Kidney (tissue), 14 donors: ENCODE data around the gene TNPO1. TPM values are rescaled to one million over a fixed set of nuclear protein-coding genes. Genes with fewer than 3 reads are reported as not detected.

Experiments
- DNase-seq, 5 donors: peaks; one replicate each; pipeline ENCODE4 v3.0.0-alpha.2; 2013 to 2020
- FAIRE-seq: peaks from 2 replicates; lab custom pipeline; 2012; peaks lifted over from hg19 to GRCh38; lab: Jason Lieb, UNC
- H3K27ac ChIP-seq, 2 donors: one replicate each; pipeline ENCODE4 v1.7.0; 2013; ENCODE audit warnings: low read depth in 2 of 2, low read length in 2 of 2, inconsistent platforms in 1 of 2
- H3K27me3 ChIP-seq: one replicate; pipeline ENCODE4 v1.7.1; 2013; ENCODE audit warnings: low read length, inconsistent platforms; ENCODE audit not compliant: control insufficient read depth, insufficient read depth
- H3K36me3 ChIP-seq, 3 donors: one replicate each; pipeline versions ENCODE4 v1.7.0 to v1.7.1; 2013; ENCODE audit warnings: low read length in 3 of 3, control low read depth in 1 of 3, inconsistent platforms in 1 of 3; ENCODE audit not compliant: insufficient read depth in 3 of 3, control insufficient read depth in 2 of 3
- H3K4me1 ChIP-seq, 3 donors: one replicate each; pipeline versions ENCODE4 v1.7.0 to v1.7.1; 2013; ENCODE audit warnings: low read length in 3 of 3, inconsistent platforms in 1 of 3, low read depth in 1 of 3; ENCODE audit not compliant: control insufficient read depth in 2 of 3, insufficient read depth in 2 of 3
- H3K4me3 ChIP-seq, 3 donors: one replicate each; pipeline versions ENCODE4 v1.7.0 to v1.8.1; 2013; ENCODE audit warnings: low read length in 3 of 3, control low read depth in 1 of 3, inconsistent platforms in 1 of 3
- H3K9ac ChIP-seq, 3 donors: one replicate each; pipeline versions ENCODE4 v1.7.0 to v1.7.1; 2013; ENCODE audit warnings: low read length in 3 of 3, control low read depth in 1 of 3, inconsistent platforms in 1 of 3
- H3K9me3 ChIP-seq, 3 donors: one replicate each; pipeline versions ENCODE4 v1.7.0 to v1.7.1; 2013; ENCODE audit warnings: low read length in 3 of 3, control low read depth in 1 of 3, inconsistent platforms in 1 of 3; ENCODE audit not compliant: control insufficient read depth in 2 of 3, insufficient read depth in 1 of 3
- intact Hi-C: fragments of 100-400 bp; cut with DNase I; formaldehyde crosslinking; loops from one replicate; pipeline ENCODE4 v1.11.1; 2022
- polyA plus RNA-seq: library from polyadenylated mRNA; stranded (reverse); fragments of 350-450 nt; fragmentation: Illumina TruSeq; extraction: RNeasy Lipid Tissue Mini Kit (QIAGEN cat#74804); gene quantifications from one replicate; pipeline ENCODE4 v1.2.3, GENCODE V29; 2014; ENCODE audit warnings: low read depth, low replicate concordance; ENCODE audit not compliant: insufficient read depth
- total RNA-seq: library from RNA; stranded (reverse); fragmentation: NEBNext Ultra II Directional; extraction: Animal tissue kit (Norgen Biotek cat#: 25700); gene quantifications from one replicate; pipeline ENCODE4 v1.2.1, GENCODE V29; 2021
- TF ChIP-seq, protein P1 (sequence below): IDR thresholded peaks from 3 replicates; pipeline ENCODE4 v1.5.1; 2012; ENCODE audit warnings: mild to moderate bottlenecking, moderate library complexity, borderline replicate concordance; ENCODE audit not compliant: insufficient read depth; ENCODE audit errors: extremely low read depth
- donor health status: control.
- donor health status: control.
- donor health status: control.
- donor health status: control.
- donor health status: control.
- donor health status: DM: yes; HTN: yes; CAD: no.
- donor health status: Normal renal cell carcinoma (clear cell type).

Gene TNPO1
- total and polyA plus RNA-seq, 2 donors from 2014 or later = 15.6 to 86.6 TPM

DNA sequence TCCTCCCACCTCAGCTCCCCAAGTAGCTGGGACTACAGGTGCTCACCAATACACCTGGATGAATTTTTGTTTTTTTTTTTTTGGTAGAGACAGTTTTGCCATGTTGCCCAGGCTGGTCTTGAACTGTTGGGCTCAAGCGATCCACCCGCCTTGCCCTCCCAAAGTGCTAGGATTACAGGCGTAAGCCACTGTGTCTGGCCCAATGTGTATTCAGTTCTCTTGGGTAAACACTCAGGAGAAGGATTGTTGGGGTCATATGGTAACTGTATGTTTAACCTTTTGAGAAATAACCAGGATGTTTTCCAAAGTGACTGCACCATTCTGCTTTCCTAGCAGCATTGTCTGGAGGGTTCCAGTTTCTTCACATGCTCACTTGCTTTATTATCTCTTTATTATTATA, 67.4 kb downstream of the TNPO1 start:
- intact Hi-C loops = no loop called here
- no peak overlapping the region for H3K27ac ChIP-seq
- H3K36me3 ChIP-seq = peaks cover 24 to 48% (median 28%) of the 10 kb centered on the region in 3 donors
- H3K9me3 ChIP-seq = no peaks in the 10 kb centered on the region
- H3K4me1 ChIP-seq = no peaks in the 10 kb centered on the region
- no peak overlapping the region for H3K4me3 ChIP-seq
- TF ChIP-seq, protein P1, sequence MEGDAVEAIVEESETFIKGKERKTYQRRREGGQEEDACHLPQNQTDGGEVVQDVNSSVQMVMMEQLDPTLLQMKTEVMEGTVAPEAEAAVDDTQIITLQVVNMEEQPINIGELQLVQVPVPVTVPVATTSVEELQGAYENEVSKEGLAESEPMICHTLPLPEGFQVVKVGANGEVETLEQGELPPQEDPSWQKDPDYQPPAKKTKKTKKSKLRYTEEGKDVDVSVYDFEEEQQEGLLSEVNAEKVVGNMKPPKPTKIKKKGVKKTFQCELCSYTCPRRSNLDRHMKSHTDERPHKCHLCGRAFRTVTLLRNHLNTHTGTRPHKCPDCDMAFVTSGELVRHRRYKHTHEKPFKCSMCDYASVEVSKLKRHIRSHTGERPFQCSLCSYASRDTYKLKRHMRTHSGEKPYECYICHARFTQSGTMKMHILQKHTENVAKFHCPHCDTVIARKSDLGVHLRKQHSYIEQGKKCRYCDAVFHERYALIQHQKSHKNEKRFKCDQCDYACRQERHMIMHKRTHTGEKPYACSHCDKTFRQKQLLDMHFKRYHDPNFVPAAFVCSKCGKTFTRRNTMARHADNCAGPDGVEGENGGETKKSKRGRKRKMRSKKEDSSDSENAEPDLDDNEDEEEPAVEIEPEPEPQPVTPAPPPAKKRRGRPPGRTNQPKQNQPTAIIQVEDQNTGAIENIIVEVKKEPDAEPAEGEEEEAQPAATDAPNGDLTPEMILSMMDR = no peak
- FAIRE-seq (no peak), DNase-seq (no peak)
- no peak overlapping the region for H3K9ac ChIP-seq
- no peaks in the 10 kb centered on the region for H3K27me3 ChIP-seq

DNA sequence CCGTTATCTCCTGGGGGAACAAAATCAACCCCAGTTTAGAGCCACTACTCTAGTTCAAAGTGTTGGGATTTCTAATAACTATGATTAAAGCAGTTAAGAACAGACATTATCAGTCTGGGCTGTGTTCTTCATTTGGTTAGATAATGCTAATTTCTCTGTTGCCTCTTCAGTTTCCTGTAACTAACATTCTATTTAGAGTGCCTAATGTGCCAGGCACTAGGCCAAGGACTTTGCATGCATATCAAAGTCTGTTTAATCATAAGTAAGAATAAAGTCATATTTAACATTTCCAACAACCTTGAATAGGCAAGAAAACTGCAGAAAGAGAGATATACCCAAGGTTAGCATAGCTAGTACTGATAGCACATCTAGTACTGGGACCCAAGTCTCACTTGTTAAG, 68.4 kb downstream of the TNPO1 start:
- TF ChIP-seq, protein P1 = no peak
- H3K9me3 ChIP-seq = no peaks in the 10 kb centered on the region
- intact Hi-C loops = no loop called here
- H3K4me3 ChIP-seq = no peak overlapping the region
- DNase-seq (no peak), FAIRE-seq (no peak)
- H3K4me1 ChIP-seq = no peaks in the 10 kb centered on the region
- no peak overlapping the region for H3K9ac ChIP-seq
- H3K27ac ChIP-seq = no peak overlapping the region
- H3K36me3 ChIP-seq = peaks cover 27 to 55% (median 31%) of the 10 kb centered on the region in 3 donors
- H3K27me3 ChIP-seq = no peaks in the 10 kb centered on the region

DNA sequence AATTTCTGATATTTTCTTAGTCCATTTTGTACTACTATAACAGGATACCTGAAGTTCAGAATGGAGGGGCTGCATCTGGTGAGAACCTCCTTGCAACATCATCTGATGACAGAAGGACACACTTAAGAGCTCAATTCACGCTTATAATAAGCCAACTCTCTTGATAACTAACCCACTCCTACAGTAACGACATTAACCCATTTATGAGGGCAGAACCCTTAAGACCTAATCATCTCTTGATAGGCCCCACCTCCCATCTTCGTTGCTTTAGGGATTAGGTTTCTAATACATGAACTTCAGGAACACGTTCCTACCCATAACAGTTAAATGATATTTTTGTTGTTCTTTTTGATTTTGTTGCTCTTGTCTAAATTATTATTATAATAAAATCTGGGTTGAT, 69.4 kb downstream of the TNPO1 start:
- TF ChIP-seq, protein P1 = no peak
- no peaks in the 10 kb centered on the region for H3K4me1 ChIP-seq
- no peak overlapping the region for H3K27ac ChIP-seq
- no peaks in the 10 kb centered on the region for H3K9me3 ChIP-seq
- H3K36me3 ChIP-seq = peaks cover 30 to 63% (median 37%) of the 10 kb centered on the region in 3 donors
- intact Hi-C loops = no loop called here
- H3K27me3 ChIP-seq = no peaks in the 10 kb centered on the region
- no peak overlapping the region for H3K9ac ChIP-seq
- DNase-seq = no peak
- no peak for FAIRE-seq
- no peak overlapping the region for H3K4me3 ChIP-seq

DNA sequence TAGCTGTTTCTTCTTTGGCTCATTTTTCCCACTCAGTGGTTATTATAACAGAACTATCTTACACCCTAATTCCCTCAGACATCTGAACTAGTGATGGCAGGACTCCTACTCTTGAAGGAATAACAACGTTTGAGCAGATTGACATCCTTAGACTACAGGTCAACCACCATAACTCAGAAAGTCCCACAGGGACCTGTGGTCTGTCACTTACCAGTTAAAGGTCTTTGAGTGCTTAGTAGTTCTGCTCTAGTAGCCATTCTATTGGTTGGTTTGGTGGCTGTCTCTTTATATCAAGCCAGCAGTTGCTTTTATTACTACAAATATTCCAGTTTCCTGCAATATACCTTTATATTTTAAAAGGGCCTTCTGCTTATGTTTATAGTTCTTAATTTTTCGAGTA, 72.1 kb downstream of the TNPO1 start:
- Histone ChIP-seq H3K9ac (no peak overlapping the region), H3K36me3 (peaks cover 20 to 60% (median 27%) of the 10 kb centered on the region in 3 donors)

More for the DNA sequence above, 72.1 kb downstream of the TNPO1 start:
- Histone ChIP-seq H3K27me3 (no peaks in the 10 kb centered on the region), H3K9me3 (no peaks in the 10 kb centered on the region), H3K27ac (no peak overlapping the region), H3K4me1 (no peaks in the 10 kb centered on the region), H3K4me3 (no peak overlapping the region)
- intact Hi-C loops = no loop called here
- FAIRE-seq (no peak), DNase-seq (no peak)
- TF ChIP-seq, protein P1 = no peak
